ENCODE measurements around the gene FAM131A.

FAM131A gene

GRCh38 chr3:184391266-184391665 lies 53.9 kb downstream of the FAM131A start (continued):
- no peak for TF ChIP-seq TSHZ2 (CRISPR knock-in tag; IDR thresholded peaks at IDR 0.05)
- no peak for TF ChIP-seq ZNF70 (CRISPR knock-in tag; IDR thresholded peaks at IDR 0.05)
- TF ChIP-seq TOX (CRISPR knock-in tag; IDR thresholded peaks at IDR 0.05; ENCODE audit: borderline replicate concordance) = no peak

- no peak for TF ChIP-seq CREB5 (CRISPR knock-in tag; IDR thresholded peaks at IDR 0.05; ENCODE audit: low read depth)
- no peak for ATAC-seq
These were observed 57.9 kb downstream of the FAM131A start for GRCh38 chr3:184395320-184395660.

All from SK-N-SH treated with all-trans-retinoic acid at 6 μM for 48 hours (cell line).